OCI-LY7 (cell line): ENCODE data around the gene ZNF576.

Experiments
- EZH2phosphoT487 ChIP-seq: fragments of 200-600 bp; sonication (generic); IDR thresholded peaks from 2 replicates; pipeline ENCODE4 v1.6.1; 2018; ENCODE audit warnings: low read depth, borderline replicate concordance, mild to moderate bottlenecking, mixed run types, antibody characterized with exemption, low read length, moderate library complexity, mixed read lengths
- TF ChIP-seq, protein P1 (sequence below): fragments of 200-600 bp; sonication (generic); conservative IDR thresholded peaks from 2 replicates; pipeline ENCODE4 v1.5.1; 2014; ENCODE audit warnings: mild to moderate bottlenecking, antibody characterized with exemption, low read length, moderate library complexity, mixed read lengths

DNA sequence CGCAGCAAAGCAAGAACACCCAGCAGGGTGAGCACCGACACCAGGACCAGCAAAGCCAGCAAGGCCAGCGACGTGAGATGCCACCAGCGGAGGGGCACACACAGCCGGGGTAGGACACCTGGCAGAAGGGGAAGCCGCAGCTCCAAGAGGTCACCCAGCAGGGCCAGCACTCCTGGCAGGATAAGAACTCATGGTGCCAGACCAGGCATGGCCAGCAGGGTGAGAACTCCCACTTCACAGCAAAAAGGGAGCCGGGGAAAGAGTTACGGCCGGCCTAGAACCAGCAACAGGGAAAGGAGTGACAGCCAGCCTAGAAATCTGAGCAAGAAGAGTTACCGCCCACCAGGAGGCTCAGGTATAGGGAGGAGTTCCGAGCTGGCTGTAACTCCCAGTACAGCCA lies 16.0 kb downstream of the ZNF576 start:
- TF ChIP-seq, protein P1, sequence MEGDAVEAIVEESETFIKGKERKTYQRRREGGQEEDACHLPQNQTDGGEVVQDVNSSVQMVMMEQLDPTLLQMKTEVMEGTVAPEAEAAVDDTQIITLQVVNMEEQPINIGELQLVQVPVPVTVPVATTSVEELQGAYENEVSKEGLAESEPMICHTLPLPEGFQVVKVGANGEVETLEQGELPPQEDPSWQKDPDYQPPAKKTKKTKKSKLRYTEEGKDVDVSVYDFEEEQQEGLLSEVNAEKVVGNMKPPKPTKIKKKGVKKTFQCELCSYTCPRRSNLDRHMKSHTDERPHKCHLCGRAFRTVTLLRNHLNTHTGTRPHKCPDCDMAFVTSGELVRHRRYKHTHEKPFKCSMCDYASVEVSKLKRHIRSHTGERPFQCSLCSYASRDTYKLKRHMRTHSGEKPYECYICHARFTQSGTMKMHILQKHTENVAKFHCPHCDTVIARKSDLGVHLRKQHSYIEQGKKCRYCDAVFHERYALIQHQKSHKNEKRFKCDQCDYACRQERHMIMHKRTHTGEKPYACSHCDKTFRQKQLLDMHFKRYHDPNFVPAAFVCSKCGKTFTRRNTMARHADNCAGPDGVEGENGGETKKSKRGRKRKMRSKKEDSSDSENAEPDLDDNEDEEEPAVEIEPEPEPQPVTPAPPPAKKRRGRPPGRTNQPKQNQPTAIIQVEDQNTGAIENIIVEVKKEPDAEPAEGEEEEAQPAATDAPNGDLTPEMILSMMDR, result no peak
- TF ChIP-seq EZH2phosphoT487, result no peak
